ENCODE results near the gene D2HGDH. TPM values are rescaled to one million over a fixed set of nuclear protein-coding genes. Genes with fewer than 3 reads are reported as not detected.
"Not testable (repeated sequence)": the region's sequence is repeated elsewhere in the genome, so short reads cannot be mapped to it uniquely, and the experiment has no call there.

The D2HGDH gene
- total RNA-seq, 2 experiments from 2014 or later = 26.4 to 33.0 TPM

DNA sequence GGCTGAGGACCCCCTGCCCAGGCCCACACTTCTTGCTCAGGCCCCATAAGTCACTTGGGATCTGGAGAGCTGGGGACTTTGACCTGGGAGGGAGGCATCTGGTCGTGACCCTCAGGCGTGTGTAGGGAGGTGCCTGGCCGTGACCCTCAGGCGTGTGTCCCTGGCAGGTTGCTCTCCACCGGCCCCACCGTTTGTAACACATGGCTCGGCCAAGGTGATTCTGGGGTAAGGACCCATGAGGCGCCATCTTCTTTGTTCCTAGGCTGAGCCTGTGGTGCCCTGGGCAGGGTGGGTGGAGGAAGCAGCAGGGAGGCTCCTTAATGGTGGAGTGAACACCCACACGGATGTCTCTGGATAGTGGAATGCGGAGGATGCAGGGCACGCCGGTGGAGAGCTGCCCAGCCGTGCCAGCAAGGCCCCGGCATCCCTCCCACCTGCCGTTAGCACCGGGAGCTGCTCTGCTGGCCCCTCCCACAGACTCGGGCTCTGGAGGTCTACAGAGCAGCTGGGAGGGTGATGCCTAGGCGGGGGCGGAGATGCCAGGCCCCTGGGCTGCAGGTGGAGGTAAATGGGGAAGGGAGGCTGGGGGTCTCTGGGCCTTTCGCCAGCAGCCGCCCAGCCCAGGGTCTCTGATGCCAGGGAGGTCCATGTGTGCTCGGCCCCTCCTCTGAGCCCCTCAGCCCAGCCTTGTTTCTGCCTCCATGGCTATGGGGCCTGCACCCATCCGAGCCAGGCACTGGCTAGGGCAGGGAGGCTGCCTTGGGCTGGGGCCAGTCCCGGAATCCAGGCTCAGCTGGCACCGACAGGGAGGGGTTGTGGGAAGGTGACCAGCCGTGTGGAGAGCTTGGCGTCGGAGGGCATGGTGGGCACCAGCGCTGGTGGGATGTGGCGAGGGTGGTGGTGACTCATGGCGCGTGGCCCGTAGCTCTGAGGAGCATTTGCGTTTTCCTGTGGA is 41.1 kb downstream of the D2HGDH start:
- CTCF ChIA-PET = interaction anchor here (1.0 kb wide), 1 partner anchor 95 kb away, joined by 3 read pairs; no protein-coding TSS in a partner anchor
- POLR2A ChIA-PET = no interaction called here

DNA sequence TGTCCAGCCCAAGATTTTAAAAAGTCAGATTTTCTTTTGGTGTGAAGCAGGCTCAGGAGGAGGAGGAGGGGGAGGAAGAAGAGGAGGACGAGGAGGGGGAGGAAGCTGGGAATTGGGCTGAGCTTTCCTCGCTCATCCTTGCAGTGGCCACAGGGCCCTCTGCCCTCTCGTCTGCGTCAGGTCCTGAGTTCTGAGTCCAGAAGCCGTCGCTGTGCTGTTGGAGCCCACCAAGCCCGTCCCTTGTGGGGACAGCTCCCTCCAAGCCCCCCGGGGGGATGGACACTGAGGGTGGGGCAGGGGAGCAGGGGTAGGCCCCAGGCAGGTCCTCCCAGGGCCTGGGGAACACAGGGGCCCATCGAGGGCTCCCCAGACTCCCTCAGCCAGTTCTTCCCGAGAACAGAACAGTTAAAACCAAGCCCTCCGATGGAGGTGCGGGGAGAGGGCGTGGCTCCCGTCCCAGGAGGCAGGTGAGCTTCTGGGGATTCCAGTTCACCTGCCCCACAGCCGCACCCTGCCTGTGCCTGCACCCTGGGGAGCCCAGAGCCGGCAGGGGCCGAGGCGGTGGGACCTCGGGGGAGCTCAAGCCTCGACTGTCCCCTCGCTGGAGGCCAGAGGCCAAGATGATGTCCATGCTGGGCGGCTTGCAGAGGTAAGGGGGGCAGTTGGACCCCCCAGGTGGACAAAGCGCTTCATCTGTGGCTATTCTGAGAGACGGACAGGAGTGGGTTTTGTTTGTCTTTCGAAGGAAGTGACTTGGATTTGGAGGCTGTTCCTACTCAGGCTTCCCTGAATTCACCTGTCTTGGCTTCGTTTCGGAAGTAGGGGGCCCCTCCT is 42.1 kb downstream of the D2HGDH start, which contains the start of gene GAL3ST2:
GAL3ST2 (plus strand) TSS at position 487 of the 834 bp plus-strand sequence; CDS start at position 621, 134 bp downstream.
- ChIA-PET CTCF (no interaction called here), POLR2A (no interaction called here)

DNA sequence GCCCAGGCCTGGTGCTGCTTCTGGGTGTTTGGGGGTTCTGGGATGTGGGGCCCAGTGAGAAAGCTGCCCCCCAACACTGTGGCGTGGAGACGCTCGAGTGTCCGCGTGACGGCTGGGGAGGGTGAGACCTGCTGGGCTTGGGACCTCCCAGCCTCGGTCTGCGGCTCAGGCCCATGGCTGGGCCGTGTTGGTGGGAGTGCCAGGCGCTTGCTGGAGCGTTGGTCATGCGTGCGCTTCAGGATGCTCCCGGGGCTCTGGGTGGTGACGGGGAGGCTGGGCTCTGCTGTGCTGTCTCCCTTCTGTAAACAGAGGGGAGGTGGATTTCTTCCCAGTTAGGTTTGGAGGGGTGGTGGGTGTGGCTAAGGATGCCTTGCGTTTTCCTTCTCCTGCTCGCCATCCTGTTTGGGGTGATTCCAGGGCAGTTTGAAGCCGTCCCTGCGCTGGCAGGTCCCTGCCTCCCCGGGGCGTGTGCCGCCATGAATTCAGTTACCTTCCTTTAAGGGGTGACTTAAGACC is 42.8 kb downstream of the D2HGDH start:
- CTCF ChIA-PET = interaction anchor here (1.1 kb wide), 1 partner anchor 10 kb away, joined by 3 read pairs; no protein-coding TSS in a partner anchor
- POLR2A ChIA-PET = no interaction called here

DNA sequence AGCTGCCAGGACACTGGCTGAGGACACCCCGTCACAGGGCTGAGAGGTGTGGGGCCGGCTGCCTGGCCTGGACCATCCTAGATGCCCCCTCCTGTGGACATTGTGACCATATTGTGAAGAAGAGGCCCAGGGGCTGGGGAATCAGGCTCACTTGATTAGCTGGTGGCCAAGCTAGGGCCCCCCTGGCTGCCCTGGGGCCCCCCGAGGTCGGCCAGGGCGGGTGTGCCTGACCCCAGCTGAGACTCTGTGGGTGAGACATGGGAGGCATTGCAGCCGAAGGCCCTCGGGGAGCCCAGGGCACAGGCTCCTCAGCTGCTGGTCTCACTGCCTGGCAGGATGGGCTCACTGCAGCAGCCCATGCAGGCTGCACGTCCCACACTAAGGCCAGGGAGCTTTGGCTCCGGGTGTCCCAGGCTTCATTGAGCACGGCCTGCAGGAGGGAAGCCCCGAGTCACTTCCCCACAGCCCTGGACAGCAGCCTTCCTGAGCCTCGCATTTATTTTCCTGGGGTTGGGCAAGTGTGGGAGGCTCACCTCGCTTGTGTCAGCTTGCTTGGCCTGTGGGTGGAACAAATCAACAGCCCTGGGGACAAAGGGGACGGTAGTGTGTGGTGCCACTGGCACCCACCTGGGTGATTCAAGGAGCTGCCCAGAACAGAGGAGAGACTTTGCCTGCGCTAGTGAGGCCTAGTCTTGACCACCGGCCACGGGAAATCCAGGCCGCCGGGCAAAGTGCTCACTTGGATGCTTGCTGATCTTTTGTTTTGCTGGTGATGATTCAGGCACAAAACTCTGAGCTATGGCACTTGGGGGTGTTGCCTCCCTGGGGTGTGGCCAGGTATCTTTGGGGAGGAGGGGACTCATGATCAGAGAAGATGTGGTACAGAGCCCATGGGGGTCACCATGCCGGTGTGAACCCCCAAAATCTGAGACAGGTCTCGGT is 43.5 kb downstream of the D2HGDH start:
- ChIA-PET CTCF (interaction anchor here (0.6 to 1.1 kb wide), 2 partner anchors 9 to 61 kb away, joined by 3 read pairs; no protein-coding TSS in a partner anchor), POLR2A (no interaction called here)

DNA sequence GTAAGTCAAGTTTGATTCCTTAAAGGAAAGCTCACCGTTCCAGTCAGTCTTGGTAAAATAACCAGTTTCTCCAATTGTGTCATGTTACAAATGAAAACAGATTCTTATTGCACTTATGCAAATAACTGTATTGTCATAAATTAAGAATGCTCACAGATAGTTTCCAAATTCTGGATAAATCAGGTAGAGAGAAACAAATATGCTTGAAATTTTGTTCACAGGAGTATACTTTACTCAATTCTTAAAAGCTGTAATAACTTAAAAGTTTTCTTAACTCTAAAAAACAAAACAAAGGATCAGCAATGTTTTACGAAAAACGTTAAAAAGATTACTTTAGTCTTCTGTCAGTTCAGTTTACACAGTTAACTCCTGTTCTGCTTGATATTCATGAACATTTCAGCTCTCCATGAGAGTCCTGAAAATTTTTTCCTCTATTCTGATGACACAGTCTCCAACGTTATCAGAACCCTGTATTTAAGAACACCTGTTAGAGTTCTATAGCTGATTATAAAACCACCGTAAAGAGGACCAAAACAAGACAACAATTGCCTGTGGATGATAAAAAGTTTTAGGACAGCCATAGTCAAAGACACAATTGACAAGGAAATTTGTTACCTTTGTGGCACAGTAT is 46.6 kb downstream of the D2HGDH start:
- POLR2A ChIA-PET = interaction anchor here (0.6 kb wide), 1 partner anchor 64 kb away, joined by 6 read pairs; no protein-coding TSS in a partner anchor
- CTCF ChIA-PET = no interaction called here

DNA sequence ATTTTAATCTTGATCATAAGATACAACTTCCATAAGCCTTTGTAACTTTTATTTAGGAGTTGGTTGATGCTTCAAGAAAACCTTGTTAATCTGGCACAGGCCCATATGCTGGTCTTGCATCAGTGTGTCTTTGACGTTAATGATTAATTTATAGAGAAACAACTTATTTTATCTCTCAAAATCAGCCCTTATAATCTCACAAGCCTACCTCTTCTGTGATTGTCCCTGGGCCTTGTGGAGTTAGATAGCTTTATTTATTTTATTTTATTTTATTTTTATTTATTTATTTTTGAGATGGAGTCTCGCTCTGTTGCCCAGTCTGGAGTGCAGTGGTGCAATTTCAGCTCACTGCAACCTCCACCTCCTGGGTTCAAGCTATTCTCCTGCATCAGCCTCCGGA is 47.6 kb downstream of the D2HGDH start:
- CTCF ChIA-PET = interaction anchor here (1.6 kb wide), 1 partner anchor 86 kb away, joined by 4 read pairs; no protein-coding TSS in a partner anchor
- POLR2A ChIA-PET = not testable (repeated sequence)

DNA sequence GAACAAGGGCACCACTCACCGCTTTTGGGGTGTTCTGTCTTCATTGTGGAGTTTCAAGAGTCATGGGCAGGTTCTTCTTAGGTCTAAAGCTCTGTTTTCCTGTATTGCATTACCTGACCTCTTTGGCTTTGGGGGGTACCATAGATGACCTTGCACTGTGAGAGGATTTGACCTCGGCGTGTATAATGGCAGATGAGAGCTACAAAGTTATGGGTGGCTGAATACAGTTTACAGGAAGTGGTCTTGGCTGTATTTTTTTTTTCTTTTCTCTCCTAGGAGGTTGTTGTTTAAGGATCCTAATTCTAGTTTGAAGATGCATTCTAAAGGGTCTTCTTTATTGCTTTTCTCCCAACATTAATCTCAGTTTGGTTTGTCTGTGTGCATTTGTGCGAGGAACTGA is 53.7 kb downstream of the D2HGDH start:
- CTCF ChIA-PET = interaction anchor here (0.6 to 1.3 kb wide), 4 partner anchors 15 to 78 kb away, joined by 3 to 4 read pairs (median 3); no protein-coding TSS in a partner anchor
- POLR2A ChIA-PET = interaction anchor here (0.9 to 2.0 kb wide), 2 partner anchors 25 to 71 kb away, joined by 3 to 17 read pairs; no protein-coding TSS in a partner anchor

DNA sequence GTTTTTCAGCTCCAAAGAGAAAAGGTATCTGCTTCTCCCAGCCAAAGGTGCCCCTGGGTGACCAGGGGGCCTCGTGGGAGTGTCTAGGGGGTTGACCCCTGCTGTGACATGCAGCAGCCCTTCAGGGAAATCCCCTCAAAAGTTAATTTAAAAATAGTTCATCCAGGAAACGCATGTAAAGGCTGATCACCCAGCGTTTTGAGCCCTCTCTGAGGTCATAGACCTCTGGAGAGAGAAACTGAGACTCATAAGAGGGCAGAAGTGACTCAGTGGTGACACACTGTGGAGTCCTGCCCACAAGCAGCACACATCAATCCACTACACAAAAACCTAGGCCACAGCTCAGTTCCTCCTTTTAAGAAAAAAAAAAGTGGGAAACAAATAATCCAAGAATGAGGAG is 54.1 kb downstream of the D2HGDH start:
- POLR2A ChIA-PET = interaction anchor here (0.9 to 2.0 kb wide), 2 partner anchors 25 to 71 kb away, joined by 3 to 17 read pairs; no protein-coding TSS in a partner anchor
- CTCF ChIA-PET = interaction anchor here (0.6 to 1.5 kb wide), 5 partner anchors 15 to 87 kb away, joined by 3 to 4 read pairs (median 3); partner anchors contain the start of gene ING5

DNA sequence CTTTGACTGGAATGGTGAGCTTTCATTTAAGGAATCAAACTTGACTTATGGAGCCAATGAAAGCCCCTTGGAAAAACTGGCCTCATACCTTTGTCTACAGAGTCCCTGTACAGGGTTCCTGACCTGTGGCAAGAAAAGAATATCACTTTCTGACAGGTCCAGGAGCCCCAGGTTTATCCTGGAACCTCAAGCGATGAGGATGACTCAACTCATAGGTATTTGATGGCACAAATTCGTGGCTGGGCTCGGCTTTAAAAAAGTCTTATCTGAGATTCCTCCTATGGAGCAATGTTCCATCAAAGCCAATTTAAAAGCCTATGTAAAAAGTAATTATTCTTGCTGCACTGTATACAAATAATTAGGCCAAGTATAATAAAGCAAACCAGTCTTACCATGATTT is 57.0 kb downstream of the D2HGDH start:
- CTCF ChIA-PET = not testable (repeated sequence)

DNA sequence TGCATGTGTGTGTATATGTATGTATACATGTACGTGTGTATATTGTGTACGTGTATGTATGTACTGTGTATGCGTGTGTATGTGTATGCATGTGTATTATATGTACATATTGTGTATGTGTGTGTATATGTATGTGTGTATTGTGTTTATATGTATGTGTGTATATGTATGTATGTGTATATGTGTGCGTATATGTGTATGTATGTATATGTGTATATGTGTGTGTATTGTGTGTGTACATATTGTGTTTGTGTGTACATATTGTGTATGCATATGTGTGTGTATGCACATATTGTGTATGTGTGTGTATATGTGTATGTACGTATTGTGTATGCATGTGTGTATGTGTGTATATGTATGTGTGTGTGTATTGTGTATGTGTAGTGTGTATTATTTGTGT is 59.0 kb downstream of the D2HGDH start:
- ChIA-PET CTCF (no interaction called here), POLR2A (no interaction called here)

More for the DNA sequence above, 57.0 kb downstream of the D2HGDH start:
- POLR2A ChIA-PET = interaction anchor here (0.6 kb wide), 1 partner anchor 305 kb away, joined by 5 read pairs; no protein-coding TSS in a partner anchor

DNA sequence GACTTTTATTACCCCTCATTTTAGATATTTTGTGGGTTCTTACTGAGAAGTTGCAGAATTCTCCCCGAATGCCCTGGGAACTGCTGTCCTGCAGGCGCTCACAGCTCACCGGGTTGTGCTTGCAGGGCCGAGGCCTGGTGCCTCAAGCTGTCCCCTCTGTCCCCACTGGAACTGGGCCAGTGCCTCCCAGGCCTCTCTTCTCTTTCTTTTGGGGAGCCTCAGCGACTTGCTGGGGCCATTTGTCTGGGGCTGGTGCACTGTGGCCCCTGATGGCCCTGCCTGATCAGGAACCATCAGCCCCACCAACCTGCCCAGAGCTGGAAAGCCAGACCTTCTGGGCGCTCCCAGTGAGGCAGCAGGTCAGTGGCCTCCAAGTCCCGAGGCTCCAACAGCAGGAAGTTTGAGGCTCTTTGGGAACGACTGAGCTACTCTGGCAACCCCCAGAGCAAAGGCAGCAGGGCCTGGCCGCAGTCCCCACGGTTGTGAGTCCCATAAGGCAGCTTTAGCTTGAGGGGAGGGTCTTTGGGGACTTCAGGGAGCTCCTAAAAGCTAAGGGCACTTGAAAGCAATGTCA is 59.9 kb downstream of the D2HGDH start:
- POLR2A ChIA-PET = no interaction called here
- CTCF ChIA-PET = no interaction called here

DNA sequence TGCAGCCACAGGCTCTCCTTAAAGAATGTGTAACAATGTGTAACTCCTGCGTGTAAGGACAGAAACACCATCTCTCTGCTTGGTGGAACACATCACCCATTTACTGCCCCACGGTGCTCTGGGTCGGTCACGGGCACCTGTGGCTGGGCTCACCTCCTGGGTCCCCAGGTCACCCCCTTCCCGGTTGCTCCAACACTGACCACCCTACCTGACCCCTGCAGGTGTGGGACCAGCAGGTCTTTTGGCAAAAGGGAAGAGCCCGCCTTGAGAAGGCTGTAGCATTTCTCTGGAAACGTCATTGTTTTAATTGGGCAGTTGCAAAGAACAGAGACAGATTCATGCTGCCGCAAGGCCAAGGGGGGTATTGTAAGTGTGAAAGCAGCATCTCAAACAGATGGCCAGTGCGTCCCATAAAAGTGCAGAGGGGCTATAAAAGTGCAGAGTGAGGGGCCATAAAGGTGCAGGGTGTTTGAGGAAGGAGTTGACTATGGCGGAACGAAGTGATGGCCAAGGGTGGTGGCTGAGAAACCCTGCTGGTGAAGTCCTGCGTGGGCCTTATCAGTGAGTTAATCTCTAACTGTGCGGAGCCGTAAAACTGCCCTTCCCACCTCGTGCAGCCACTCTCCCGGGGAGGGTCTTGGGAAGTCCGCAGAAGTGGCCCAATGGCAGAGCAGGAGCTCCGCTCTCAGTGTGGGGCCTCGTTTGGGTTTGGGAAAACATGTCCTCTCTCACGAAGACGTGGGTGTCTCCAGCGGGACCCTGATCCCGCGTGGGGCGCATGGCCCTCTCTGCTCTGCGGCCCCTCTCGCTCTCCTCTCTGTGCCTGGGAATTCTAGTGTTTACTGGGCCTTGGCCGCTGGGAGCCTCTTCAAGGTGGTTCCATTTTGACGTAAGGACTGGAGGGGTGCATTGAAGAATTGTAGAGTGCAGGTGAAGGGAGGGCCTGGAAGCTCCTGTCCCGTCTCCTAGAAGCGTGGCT is 60.9 kb downstream of the D2HGDH start:
- ChIA-PET CTCF (interaction anchor here (1.4 kb wide), 1 partner anchor 30 kb away, joined by 3 read pairs; no protein-coding TSS in a partner anchor), POLR2A (no interaction called here)

DNA sequence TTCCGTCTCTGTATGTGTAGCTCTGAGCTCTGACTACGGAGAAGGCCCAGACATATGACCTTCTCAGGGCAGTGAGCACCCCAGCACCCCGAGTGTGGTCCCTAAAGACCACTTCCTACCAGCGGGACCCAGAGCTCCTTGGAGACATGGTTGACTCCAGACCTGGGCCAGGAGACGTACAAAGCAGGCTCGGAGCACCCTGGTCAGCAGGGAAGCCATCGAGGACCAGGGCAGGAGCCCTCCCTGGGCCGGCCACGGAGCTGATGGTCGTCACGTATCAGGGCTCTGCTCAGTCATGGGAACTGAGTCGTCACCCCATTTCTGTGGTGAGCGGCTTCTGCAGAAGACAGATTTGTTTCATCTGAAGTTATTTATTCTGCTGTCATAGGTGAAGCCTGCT is 61.8 kb downstream of the D2HGDH start:
- POLR2A ChIA-PET = no interaction called here
- CTCF ChIA-PET = interaction anchor here (1.4 kb wide), 1 partner anchor 31 kb away, joined by 3 read pairs; no protein-coding TSS in a partner anchor

DNA sequence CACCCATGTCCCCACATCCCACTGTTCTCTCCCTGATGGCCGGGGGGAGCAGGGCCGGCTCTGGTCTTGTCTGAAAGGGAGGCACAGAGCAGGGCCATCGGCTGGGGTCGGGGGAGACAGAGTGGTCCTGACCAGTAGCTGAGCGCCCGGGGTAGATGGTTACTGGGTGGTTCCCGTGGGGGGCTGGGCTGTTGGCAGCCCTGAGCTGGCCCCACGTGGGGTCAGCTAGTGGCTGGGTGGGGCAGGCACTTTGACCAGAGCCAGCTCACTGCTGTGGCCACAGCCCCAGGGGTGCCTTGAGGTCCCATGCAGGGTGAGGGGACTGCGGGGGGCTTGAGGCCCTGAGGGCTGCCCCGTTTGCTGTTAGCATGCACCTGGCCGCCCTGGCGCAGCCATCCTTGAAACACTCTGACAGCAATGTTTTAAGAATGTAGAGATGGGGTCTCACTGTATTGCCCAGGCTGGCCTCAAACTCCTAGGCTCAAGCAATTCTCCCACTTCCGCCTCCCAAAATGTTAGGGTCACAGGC is 62.2 kb downstream of the D2HGDH start:
- POLR2A ChIA-PET = no interaction called here

DNA sequence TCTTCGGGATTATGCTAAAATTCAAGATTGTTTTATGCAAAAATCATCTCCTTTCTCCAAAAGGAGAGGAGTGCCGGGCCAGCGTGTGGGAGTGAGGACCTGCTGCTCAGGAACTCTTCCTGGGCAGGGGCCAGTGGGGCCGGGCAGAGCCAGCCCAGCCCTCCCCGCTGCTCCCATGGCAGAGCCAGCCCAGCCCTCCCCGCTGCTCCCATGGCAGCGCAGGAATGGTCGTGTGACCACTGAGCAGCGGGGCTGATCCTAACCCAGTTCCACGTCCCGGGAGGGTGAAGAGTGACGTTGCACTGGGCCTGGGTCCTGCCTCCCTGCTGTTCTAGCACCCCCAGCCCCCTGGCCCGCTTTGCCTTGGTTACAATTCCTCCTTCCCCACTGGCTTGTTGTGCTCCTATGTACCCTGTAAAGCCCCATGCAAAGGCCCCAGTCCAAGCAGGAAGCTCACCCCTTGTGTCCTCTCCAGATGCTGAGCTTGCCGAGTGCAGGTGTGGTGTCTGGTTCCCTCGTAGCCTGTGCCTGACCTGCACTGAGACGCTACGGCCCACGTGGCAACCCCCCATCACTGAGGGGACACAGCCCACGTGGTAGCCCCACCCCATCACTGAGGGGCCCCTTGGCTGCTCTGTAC is 63.1 kb downstream of the D2HGDH start:
- ChIA-PET CTCF (no interaction called here), POLR2A (no interaction called here)

More for the DNA sequence above, 62.2 kb downstream of the D2HGDH start:
- CTCF ChIA-PET = interaction anchor here (1.4 kb wide), 1 partner anchor 32 kb away, joined by 3 read pairs; no protein-coding TSS in a partner anchor
